BJ (cell line): ENCODE data around the gene SPATA2L. TPM values are rescaled to one million over a fixed set of nuclear protein-coding genes. Genes with fewer than 3 reads are reported as not detected.

Experiments
- CTCF ChIA-PET: fragments of 350-600 bp; formaldehyde crosslinking; extraction: SDS; loops from one replicate; lab custom pipeline; 2021; ENCODE audit warnings: antibody characterized with exemption, inconsistent platforms; lab: Yijun Ruan, JAX
- POLR2A ChIA-PET: fragments of 300-600 bp; sonication (Branson Sonifier 250); formaldehyde crosslinking; extraction: SDS; loops from one replicate; lab custom pipeline; 2021; ENCODE audit warnings: antibody characterized with exemption; lab: Charles Lee
- DNase-seq: peaks from one replicate; pipeline ENCODE4 v3.0.0-alpha.2; 2011; ENCODE audit warnings: low read depth
- H3K27me3 ChIP-seq: 2 replicates; pipeline ENCODE4 v1.6.0; 2011; ENCODE audit warnings: low read length; ENCODE audit not compliant: control insufficient read depth, insufficient read depth
- H3K36me3 ChIP-seq: 2 replicates; pipeline ENCODE4 v1.5.1; 2011; ENCODE audit warnings: low read length; ENCODE audit not compliant: control insufficient read depth, insufficient read depth
- H3K4me3 ChIP-seq: 2 replicates; pipeline ENCODE4 v1.5.1; 2011; ENCODE audit warnings: low read depth, mild to moderate bottlenecking, control low read depth, low read length
- CTCF ChIP-seq: IDR thresholded peaks from 2 replicates; pipeline ENCODE4 v1.5.1; 2011; ENCODE audit warnings: low read depth, mild to moderate bottlenecking, control low read depth, inconsistent platforms, low read length, moderate library complexity; ENCODE audit not compliant: insufficient read depth
- polyA plus RNA-seq: library from polyadenylated mRNA; depleted of rRNA; stranded (reverse); fragments of >200 nt; gene quantifications from 2 replicates; pipeline ENCODE4 v1.2.3, GENCODE V29; 2011

The SPATA2L gene
- polyA plus RNA-seq, 1 experiment, result 5.3 TPM

DNA sequence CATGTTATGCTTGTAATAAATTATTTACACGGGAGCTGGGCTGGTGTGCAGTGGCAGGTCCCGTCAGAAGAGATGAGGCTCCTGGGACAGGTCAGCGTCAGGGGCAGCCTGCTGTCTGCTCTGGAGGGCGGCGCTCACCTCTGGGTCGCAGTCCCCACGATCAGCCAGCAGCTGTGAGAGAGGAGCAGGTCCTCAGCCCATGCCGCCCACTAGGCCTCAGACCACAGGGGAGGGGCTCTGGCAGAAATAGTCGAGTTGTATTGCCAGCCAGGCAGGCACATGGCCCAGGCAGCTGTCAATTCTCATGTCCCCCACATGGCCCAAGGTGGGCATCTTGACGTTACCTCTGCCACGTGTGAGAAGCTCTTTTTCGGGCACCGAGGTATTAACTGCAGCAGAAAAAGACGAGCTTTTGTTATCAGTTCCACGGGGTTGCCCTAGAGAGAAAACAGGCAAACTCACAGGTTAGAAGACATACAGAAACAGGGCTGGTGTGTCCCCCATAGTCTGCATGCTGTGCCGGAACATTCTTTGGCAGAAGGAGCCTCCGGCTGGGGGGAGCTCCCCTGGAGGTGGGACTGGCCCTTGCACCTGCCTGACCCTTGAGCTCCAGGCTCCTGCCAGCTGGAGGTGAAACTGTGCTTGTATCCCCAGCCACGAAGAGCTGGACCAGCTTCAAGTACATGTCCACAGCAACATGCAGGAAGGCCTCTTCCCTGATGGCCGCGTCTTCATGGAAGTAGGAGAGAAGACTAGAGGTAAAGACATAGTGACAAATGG is 37.2 kb upstream of the SPATA2L start:
- ChIA-PET CTCF (interaction anchor here (0.7 to 1.0 kb wide), 4 partner anchors 10 to 54 kb away, joined by 3 read pairs; no protein-coding TSS in a partner anchor), POLR2A (no interaction called here)
- Histone ChIP-seq H3K4me3 (no peak overlapping the region), H3K27me3 (no peaks in the 10 kb centered on the region), H3K36me3 (peaks cover 29% of the 10 kb centered on the region)
- no peak for DNase-seq
- TF ChIP-seq CTCF, result no peak

DNA sequence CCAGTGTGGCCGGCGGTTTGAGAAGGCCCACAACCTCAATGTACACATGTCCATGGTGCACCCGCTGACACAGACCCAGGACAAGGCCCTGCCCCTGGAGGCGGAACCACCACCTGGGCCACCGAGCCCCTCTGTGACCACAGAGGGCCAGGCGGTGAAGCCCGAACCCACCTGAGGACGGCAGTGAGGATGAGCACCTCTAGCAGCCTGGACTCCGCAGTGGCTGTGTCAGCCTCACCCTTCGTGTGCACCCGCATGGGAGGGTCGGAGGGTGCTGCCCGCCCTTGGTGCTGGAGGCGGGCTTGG is 36.5 kb upstream of the SPATA2L start:
- no peak for TF ChIP-seq CTCF
- no peaks in the 10 kb centered on the region for H3K27me3 ChIP-seq
- H3K36me3 ChIP-seq, result peaks cover 31% of the 10 kb centered on the region
- DNase-seq, result no peak
- H3K4me3 ChIP-seq, result no peak overlapping the region
- ChIA-PET CTCF (interaction anchor here (0.7 to 1.5 kb wide), 3 partner anchors 11 to 14 kb away, joined by 3 to 4 read pairs (median 3); no protein-coding TSS in a partner anchor), POLR2A (no interaction called here)

DNA sequence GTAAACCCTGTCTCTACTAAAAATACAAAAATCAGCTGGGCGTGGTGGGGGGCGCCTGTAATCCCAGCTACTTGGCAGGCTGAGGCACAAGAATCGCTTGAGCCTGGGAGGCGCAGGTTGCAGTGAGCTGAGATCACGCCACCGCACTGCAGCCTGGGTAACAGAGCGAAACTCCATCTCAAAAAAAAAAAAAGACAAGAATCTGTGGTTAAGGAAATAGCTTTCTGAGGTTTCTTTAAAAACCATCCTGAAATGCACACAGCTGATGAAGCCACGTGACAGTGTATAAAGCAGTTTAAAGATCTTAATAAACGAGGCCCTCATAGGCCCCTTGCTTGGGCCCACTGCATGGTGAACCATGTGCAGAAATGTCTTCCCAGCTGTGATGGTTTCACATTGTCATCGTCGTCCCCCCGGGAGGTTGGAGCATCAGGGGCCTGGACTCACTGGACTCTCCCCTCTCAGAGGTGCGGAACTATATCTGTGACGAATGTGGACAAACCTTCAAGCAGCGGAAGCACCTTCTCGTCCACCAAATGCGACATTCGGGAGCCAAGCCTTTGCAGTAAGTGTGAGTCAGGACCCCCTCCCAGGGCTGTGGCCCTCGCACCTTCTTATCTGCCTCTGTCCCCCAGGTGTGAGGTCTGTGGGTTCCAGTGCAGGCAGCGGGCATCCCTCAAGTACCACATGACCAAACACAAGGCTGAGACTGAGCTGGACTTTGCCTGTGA is 36.0 kb upstream of the SPATA2L start:
- H3K36me3 ChIP-seq, result peaks cover 34% of the 10 kb centered on the region
- no peak for TF ChIP-seq CTCF
- no peak overlapping the region for H3K4me3 ChIP-seq
- no peaks in the 10 kb centered on the region for H3K27me3 ChIP-seq
- DNase-seq, result no peak
- CTCF ChIA-PET, result interaction anchor here (1.1 to 1.5 kb wide), 2 partner anchors 13 to 15 kb away, joined by 3 to 4 read pairs; no protein-coding TSS in a partner anchor
- POLR2A ChIA-PET, result no interaction called here

DNA sequence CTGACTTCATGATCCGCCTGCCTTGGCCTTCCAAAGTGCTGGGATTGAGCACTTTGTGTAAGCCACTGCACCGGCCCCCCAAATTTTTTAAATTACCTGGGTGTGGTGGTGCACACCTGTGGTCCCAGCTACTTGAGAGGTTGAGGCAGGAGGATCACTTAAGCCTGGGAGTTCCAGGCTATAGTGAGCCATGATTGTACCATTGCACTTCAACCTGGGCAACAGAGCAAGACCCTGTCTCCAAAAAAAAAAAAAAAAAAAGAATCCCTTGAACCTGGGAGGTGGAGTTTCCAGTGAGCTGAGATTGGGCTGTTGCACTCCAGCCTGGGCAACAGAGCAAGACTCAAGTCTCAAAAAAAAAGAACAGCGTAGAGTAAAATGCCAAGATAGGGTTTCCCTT is 35.0 kb upstream of the SPATA2L start:
- DNase-seq, result no peak
- no peak for TF ChIP-seq CTCF
- Histone ChIP-seq H3K36me3 (peaks cover 38% of the 10 kb centered on the region), H3K4me3 (no peak overlapping the region), H3K27me3 (no peaks in the 10 kb centered on the region)
- ChIA-PET POLR2A (no interaction called here), CTCF (interaction anchor here (1.5 kb wide), 1 partner anchor 16 kb away, joined by 4 read pairs; no protein-coding TSS in a partner anchor)

GRCh38 chr16:89733792-89734191 is 32.3 kb upstream of the SPATA2L start:
- Histone ChIP-seq H3K36me3 (peaks cover 44% of the 10 kb centered on the region), H3K27me3 (no peaks in the 10 kb centered on the region), H3K4me3 (no peak overlapping the region)
- no peak for DNase-seq
- no peak for TF ChIP-seq CTCF
- ChIA-PET CTCF (no interaction called here), POLR2A (no interaction called here)
